ENCODE results near the gene CEP57.

CEP57 gene

GRCh38 chr11:95877291-95877690 is 87.0 kb downstream of the CEP57 start:
- DNase-seq (ENCODE audit: low read depth) = no peak
- no peak for TF ChIP-seq CTCF (IDR thresholded peaks at IDR 0.05; ENCODE audit: insufficient read depth, low read depth, low read length, missing control alignments)
- no peak overlapping the region for H3K4me3 ChIP-seq (ENCODE audit: low read depth, low read length)

Measured in GM12865 (cell line).